Astrocyte of the spinal cord (primary cell): ENCODE data around the gene SRMS.

Source experiments
- DNase-seq: peaks from one replicate; pipeline ENCODE4 v3.0.0; 2011; ENCODE audit warnings: low read depth, low spot score
- H3K4me3 ChIP-seq: 2 replicates; pipeline ENCODE4 v1.5.1; 2011; ENCODE audit warnings: low read depth, mild to moderate bottlenecking, low read length, moderate library complexity
- CTCF ChIP-seq: IDR thresholded peaks from 2 replicates; pipeline ENCODE4 v1.5.1; 2012; ENCODE audit warnings: low read depth, mild to moderate bottlenecking, low read length, inconsistent platforms
- in situ Hi-C: cut with HindIII; loops from 2 replicates; pipeline ENCODE4 v1.10.0; 2017; ENCODE audit warnings: low sequenced_read_pairs

SRMS gene

DNA sequence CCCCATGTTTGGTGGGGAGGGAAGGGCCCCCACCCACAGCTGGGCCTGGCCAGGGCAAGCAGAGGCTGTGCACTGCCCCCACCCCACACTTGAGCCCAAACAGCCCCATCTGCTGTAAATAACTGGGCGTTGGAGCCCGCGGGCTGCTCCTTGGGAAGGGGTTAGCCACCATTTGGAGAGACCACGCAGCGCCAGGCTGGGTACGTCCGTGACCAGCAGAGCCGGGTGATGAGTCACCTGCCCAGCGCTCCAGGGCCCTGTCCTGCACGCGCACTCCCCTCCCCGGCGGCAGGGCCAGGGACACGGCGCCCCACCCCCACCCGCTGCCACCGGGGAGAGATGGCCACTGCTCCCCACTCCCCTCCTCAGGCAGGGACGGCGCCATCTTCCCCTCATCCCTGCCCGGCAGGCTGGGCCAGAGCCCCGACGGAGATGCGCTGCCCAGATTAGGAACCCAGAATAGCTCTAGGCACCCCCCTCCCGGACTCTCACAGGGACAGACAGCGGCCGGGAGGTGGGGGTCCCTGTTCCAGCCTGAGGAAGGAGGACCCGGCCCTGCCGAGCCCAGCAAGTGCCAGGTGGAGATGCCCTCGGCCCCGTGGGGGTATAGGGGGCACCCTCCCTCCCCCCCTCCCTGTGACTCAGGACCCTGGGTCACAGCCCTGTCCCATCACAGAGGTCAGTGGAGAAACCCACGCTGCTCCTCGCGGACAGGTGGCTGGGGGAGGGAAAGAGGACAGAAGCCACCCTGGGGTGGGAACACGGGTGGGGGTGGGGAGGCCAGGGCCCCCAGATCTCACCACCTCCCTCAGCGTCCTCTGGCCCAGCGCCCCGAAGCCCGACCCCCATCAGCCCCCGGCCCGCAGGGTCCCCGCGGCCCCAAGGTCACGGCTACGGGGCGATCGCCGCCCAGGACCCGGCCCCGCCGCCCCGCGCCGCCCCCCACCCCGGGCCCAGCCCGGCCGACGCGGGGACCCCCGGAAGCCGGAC is 49.3 kb downstream of the SRMS start:
- in situ Hi-C loops, result no loop called here
- DNase-seq, result no peak
- H3K4me3 ChIP-seq, result no peak overlapping the region
- no peak for TF ChIP-seq CTCF

DNA sequence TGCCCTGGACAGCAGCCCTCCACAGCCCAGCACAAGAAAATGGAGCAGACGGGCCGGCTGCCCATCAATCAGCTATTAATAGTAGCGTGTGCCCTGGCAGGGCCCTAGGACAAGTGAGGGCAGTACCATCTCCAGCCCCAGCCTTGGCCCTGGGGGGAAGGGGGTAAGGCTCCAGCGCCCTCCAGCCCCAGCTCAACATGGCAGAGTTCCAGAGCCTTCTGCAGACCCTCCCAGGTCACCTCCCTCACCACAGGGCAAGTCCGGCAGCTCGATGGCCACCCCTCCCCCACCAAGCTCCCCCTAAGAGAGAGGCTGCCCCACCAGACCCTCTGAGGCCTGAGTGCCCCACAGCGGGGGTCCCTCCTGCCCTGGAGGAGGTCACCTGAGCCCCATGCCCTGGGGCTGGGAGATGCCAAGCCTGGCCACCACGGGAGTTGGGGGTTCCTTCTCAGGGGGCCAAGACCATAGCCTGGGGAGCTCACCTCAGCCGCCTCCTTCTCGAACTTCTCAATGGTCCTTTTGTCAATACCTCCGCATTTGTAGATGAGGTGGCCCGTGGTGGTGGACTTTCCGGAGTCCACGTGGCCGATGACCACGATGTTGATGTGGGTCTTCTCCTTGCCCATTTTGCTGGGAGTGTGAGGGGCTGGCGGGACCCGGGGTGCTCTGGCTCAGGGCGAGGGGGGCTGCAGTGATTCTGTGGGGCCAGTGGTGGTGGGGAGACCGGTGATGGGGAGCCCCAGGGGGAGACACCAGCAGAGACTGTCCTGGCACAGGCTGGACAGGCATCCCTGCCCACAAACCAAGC is 50.2 kb downstream of the SRMS start:
- in situ Hi-C loops, result no loop called here
- no peak for DNase-seq

GRCh38 chr20:63496596-63497120 is 50.9 kb downstream of the SRMS start:
- no peak for TF ChIP-seq CTCF
- DNase-seq, result no peak
- no peak overlapping the region for H3K4me3 ChIP-seq
- in situ Hi-C loops, result no loop called here

More for the DNA sequence above, 50.2 kb downstream of the SRMS start:
- H3K4me3 ChIP-seq, result no peak overlapping the region
- no peak for TF ChIP-seq CTCF

DNA sequence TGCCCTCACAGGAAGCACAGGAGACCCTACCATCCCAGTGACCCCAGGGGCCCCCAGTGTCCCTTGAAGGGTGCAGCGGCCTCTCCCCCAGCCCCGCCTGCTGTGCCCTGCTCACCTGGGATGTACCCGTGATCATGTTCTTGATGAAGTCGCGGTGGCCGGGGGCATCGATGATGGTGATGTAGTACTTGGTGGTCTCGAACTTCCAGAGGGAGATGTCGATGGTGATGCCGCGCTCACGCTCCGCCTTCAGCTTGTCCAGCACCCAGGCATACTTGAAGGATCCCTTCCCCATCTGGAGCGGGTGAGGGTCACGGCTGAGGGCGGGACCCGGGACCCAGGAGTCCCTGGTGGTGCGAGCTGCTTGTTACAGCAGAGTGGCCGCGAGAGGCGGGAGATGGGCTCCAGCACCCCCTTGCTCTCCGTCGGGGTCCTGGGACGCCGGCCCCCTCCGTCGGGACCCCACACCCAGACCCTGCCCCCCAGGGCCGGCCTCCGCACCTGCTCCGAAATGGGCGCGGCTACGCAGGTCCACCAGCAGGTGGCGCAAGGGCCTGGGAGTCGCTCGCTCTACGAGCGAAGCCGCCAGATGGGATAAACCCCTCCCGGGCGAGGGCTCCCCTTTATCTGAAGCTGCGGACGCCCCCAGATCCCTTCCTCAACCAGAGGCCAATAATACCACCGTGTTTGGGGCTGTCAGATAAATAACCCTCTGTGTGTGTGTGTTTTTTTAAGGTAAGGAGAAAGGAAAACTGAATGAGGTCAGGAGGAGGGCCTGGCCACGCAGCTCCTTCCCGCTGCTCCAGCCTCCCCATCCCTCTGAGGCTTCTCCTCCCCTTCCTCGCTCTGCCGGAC is 51.6 kb downstream of the SRMS start:
- peak; percentile 29 for DNase-seq
- in situ Hi-C loops, result no loop called here
- peak; percentile 95 for TF ChIP-seq CTCF
- no peak overlapping the region for H3K4me3 ChIP-seq

DNA sequence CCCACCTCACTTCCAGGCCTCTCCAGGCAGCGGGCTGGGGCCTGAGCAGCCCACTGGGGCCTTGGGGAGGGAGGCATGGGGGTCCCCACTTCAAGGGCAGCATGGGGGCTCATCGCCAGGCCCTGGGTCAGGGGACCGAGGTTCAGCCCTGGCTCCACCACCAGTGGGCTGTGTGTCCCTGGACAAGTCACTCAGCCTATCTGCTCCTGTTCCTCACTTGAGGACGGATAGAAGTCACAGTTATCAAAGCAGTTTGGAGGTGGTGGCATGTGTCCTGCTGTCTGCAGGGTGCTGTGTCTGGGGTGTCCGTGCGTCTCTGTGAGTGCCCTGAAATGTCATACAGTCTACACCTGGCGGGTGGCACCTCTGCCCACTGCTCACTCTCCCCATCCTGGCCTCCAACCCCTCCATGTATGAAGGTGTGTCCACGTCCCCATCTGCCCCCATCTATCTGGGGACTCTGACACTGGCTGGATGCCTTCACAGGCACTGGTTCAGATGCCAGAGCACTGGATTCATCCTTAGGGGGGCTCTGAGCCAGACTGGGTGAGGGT is 52.3 kb downstream of the SRMS start:
- in situ Hi-C loops, result no loop called here
- TF ChIP-seq CTCF, result no peak
- DNase-seq, result no peak
- no peak overlapping the region for H3K4me3 ChIP-seq
